NCI-H187 (cell line): ENCODE data around the gene CAPN1.
A peak's percentile ranks its signal among the peaks of the same experiment; 100 is the strongest.

Source experiments
- DNase-seq, 2 experiments: peaks; one replicate each; lab custom pipeline; 2025; lab: John Stamatoyannopoulos, UW

CAPN1 gene

DNA sequence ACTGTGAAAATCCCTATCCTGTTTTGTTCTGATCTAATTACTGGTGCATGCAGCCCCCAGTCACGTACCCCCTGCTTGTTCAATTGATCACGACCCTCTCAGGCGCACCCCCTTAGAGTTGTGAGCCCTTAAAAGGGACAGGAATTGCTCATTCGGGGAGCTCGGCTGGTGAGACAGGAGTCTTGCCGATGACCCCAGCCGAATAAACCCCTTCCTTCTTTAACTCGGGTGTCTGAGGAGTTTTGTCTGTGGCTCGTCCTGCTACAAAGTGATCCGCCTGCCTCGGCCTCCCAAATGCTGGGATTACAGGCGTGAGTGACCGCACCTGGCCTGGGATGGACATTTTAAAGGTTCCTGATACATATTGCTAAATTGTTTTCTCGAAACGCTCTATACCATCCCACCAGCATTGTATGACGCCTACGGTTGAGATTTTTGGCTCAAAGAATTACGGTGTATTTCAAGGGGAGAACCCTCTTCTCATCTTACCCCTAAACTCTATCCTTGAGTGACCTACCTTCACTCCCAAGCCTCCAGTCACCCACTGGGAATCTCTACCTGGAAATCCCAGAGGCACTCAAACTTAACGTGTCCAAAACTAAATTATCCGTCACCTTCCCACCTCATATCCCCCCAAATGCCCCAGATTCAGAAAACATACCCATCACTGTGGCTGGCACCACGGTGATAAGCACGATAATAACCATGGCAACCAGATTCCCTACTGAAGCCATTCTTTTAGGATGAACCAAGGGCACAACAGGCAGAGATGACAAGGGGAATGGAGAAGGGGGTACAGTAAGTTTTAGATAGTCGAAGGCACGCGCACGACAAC lies 79.2 kb downstream of the CAPN1 start:
- peak in 1 of 2 experiments; percentile 56 for DNase-seq
